ENCODE measurements around the gene EPHA10.

EPHA10 gene

GRCh38 chr1:37734629-37735591 lies 30.0 kb downstream of the EPHA10 start:
- no peak for DNase-seq (ENCODE audit: low spot score)

DNA sequence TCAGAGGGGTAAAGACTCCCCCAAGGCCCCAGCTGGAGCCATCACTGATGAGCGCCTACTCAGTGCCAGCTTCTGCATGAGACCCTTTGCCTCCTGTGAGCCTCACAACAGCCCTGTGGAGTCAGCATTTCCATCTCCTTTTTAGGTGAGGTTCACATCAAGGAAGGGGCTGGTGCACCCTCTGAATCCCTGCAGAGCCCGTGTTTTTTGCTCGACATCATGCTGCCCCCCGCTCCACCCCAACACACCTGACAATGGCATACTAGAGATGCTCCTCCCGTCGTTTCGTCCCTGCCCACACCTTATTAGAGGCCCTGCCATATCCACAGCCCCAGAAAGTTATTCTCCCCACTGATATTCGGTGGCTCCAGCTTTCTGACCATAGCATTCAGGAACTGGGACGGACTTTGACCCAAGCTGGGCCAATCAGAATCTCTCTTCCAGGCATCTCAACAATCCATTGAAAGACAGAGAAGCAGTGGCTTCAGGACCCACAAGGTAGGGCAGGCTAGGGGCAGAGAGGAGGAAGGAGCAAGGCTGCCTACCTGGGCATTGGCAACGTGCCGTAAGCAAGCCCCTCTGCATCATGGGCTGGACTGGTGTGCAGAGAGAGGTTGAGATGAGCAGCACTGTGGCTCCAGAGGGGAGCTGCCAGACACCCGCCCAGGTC lies 32.7 kb downstream of the EPHA10 start:
- DNase-seq (ENCODE audit: low spot score): peak; percentile 65

DNA sequence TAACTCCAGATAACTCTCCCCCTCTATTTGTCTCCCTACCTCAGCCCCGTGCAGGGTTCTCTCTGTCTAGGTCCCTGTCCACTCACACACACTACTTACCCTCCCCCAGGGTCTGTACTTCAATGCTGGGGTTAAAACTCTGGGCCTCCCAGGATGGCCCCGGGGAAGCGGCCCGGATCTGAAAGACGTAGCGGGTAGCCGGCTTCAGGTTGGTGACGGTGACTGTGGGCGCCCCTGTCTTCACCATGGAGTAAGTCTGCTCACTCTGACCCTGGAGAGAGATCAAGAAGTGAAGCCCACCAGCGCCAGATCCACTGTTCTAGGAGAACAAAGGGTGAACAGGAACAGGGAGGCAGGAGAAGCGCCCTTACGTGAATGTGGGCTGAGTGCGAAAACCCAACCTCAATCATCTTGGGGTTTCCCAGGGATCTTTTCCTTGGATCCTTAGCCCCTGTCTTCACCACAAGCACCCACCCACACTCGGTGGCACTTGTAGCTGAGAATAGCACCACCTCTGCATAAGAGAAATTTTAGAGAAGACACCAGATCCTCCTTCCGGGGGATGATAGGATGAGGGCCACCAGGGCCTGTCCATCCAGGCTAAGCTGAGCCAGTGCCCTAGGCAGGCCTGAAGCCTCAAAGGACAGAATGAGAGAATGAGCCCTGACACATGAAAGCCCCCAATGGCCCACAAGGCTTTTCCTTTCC lies 33.5 kb downstream of the EPHA10 start:
- no peak for DNase-seq (ENCODE audit: low spot score)

- DNase-seq (ENCODE audit: low spot score): no peak
Measured at GRCh38 chr1:37730376-37730775, 34.5 kb downstream of the EPHA10 start.

DNA sequence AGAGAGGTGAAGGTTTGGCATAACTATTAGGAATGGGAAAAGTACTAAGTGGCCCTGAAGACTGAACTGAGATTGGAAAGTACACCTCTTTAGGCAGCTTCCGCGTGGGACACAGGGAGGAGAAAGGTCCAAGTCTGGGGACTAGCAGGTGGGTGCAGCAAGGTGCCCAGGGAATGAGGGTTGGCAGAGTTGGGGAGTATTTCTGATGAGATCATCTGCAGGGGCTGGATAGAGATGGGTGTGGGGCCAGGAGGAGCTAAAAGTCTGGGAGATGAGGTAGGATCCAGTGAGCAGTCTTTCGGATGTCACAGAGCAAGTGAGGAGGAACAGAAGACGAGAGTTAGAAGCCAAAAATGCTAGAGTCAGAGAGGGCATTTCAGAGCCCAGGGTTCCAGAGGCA lies 36.5 kb downstream of the EPHA10 start:
- no peak for DNase-seq (ENCODE audit: low spot score)

- no peak for DNase-seq (ENCODE audit: low spot score)
Measured at GRCh38 chr1:37726751-37727585, 38.0 kb downstream of the EPHA10 start.

DNA sequence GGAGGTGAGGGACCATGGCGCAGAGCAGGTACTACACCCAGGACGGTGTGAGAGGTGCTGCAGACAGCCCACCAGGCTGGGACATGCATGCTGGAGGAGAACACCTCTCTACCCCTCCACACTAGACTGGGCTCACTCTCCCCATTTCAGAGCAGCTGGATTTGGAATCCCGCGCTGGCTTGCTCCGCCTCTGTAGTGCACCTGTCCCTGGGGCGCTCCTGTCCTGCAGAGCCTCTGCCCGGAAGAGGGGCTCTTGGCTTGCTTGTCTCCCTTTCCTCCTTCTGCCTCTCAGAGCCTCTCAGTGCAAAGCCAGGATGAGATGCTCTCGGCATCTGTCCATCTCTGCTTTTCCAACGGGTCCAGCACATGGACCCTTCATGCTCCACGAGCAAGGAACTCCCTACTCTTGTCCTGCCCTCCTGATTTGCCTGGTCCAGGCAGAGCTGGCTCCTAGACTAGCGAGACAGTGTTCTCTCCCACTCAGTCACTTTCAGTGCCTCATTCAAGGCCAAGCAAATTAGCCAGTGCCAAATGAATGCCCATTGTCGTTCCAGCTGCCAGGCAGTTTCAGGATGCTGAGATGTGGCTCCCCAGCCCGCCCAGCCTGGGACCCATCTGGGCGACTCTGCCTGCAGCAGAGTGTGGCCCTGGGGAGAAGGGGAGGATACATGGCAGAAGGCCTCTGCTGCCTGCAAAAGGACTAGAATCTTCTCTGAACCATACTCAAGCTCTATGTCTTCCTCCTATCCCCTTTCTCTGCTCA lies 38.9 kb downstream of the EPHA10 start:
- no peak for DNase-seq (ENCODE audit: low spot score)

DNA sequence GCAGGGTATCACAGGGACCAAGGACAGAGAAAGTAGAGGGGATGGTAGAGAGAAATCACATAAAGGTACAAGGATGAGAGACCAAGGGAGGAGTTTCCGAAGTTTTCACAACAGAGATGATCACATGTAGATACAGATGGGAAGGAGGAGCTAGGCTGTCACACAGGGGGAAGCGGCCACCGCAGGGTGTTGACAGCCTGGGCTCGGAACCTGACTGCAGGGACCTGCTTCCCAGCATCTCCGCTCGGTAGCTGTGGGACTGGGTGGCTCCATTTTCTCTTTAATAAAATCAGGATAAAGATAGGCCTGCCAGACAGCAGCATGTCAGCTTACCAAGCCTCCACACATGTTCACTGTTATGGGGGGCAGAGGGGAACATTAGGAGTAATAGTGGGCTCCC lies 40.3 kb downstream of the EPHA10 start:
- DNase-seq (ENCODE audit: low spot score): no peak

- DNase-seq (ENCODE audit: low spot score): no peak
Measured at GRCh38 chr1:37723390-37724078, 41.4 kb downstream of the EPHA10 start.

DNA sequence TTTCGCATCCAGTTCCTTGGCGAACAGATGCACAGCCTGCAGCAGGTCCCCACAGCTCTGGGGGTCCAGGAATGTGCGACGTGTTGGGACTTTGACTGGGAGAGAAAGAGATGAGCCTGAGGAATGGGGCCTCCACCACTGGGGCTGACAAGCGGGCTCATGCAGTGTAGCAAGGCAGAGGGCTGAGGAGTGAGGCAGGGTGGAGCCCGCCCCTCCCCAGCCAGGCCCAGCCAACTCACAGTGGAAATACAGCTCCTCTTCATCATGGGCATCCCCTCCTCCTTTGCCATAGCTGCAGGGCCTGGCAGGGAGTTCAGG lies 41.9 kb downstream of the EPHA10 start:
- no peak for DNase-seq (ENCODE audit: low spot score)

- no peak for DNase-seq (ENCODE audit: low spot score)
Measured at GRCh38 chr1:37722181-37723071, 42.5 kb downstream of the EPHA10 start.

- no peak for DNase-seq (ENCODE audit: low spot score)
Measured at GRCh38 chr1:37721565-37721964, 43.4 kb downstream of the EPHA10 start.

- no peak for DNase-seq (ENCODE audit: low spot score)
Measured at GRCh38 chr1:37720231-37721130, 44.4 kb downstream of the EPHA10 start.

DNA sequence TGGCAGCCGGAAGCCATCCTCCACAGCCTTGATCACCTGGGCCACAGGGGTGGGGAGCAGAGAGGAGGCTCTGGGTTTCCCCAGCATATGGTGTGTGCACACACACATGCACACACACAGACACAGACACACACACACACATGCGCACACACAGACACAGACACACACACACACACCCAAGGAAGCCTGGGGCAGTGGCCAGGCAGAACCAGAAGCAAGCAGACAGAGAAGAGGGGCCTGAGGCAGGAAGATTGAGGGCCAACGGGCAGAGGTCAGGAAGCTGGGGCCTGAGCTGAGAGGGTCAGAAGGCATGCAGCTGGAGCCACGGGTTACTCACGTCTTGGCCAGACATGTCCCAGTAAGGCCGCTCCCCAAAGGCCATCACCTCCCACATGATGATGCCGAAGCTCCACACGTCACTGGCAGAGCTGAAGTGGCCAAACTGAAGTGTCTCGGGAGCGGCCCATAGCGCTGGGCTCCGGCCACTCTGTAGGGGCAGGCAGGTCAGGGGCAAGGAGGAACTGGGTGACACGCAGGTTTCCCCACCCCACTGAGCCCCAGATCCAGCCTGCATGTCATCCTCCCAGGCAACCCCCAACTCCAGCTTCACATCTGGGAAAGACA lies 45.2 kb downstream of the EPHA10 start:
- DNase-seq (ENCODE audit: low spot score): no peak

DNA sequence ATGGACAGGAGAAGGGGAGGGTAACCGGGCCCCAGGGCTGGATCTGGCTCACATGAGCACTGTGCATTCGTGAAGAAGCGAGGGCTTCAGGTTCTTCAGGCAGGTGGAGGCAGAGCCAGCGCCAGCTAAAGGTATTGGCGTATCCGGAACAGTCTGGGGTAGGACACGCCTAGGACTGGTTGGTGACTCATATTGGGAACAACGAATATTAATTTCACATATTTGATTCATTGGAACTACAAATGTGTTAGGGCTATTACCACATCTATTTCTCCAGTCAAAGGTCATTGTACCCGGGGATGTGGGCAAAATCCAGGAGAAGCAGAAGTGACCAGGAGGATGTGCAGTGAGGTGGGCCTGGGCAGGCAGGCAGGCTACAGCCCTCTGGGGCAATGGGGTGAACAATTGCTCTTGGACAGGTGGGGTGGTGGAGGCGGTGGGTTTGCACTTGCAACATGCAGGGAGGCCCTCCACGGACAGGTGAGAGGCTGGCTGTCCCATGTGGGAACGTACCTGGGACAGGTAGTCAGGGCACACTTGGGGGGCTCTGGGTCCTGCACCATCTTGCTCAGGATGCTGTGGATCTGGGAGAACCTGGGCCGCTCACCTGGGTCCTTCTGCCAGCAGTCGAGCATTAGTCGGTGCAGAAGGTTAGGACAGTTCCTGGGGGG lies 45.9 kb downstream of the EPHA10 start:
- DNase-seq (ENCODE audit: low spot score): no peak

DNA sequence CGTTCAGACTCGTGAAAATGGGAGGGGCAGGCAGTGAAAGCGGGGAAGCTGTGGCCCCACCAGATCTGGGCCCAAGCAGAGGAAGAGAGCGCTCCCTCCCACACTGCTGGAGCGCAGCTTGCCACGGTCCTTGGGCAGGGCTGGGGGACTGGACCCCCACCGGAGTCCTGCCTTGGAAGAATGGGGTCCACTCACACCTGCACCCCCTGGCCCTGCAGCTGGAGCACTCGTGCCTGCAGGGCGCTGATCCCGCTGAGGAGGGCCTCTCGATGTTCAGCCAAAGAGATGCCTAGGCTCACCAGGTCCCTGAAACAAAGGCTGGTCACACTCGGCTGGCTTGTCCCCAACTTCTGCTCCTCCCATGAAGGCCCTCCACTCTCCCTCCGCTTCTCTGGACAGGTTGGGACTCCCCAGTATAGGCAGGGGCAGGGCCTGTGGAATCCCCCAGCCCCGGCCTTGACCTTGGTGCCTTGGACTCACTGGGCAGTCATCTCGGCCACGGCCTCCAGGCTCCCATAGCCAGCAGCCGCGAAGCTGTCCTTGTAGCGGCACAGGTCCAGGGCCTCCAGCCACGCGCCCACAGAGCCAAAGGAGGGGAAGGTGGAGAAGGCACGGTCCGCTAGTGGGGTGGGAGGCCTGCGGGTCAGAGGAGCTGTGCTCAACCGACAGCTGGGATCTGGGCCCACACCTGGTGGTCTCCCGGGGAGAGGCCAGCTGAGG lies 46.6 kb downstream of the EPHA10 start:
- DNase-seq (ENCODE audit: low spot score): no peak

- DNase-seq (ENCODE audit: low spot score): no peak
Measured at GRCh38 chr1:37717631-37718030, 47.3 kb downstream of the EPHA10 start.
